HG03025 (cell line): ENCODE data around the gene C1orf116.

ENCODE experiments used
- ATAC-seq: cut with Tn5 transposase; IDR thresholded peaks from one replicate; pipeline ENCODE4 v1.9.1; 2021; ENCODE audit warnings: mild to moderate bottlenecking, moderate library complexity; ENCODE audit not compliant: unreplicated experiment, low FRiP score

The C1orf116 gene

DNA sequence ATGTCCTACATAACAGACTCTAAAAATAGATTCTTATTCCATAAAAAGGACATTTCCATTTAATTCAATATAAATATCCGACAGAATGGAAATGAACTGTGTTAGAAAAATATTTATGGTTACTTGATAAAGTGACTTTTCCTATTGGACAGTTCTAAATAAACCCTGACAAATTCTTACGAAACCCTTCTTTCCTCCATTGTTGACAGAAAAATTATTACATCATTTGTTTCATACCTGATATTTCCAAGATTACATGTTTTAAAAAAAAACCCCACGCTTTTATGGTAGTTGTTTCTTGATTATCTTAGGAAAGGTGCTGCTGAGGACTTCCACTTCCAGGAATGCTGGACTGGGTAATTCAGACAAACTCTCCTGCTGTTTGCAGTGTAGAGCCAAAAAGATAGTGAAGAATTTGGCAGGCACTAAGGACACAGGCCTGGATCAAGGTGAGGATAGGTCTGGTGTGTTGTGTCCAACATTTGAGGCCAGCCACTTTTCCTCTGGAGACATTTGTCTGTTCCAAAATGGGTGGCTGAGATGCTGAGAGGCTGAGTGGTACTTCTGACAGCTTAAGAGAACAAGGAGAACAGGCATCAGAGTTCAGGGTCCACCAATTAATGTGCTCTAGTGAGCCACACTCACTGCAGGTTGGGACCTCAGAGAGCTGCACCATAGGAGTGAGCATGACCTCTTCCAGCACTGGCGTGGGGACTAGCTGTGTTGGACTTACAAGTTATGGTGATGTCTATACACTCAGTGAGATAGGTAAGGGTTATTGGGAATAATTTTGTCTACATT lies 7.0 kb upstream of the C1orf116 start:
- no peak for ATAC-seq

DNA sequence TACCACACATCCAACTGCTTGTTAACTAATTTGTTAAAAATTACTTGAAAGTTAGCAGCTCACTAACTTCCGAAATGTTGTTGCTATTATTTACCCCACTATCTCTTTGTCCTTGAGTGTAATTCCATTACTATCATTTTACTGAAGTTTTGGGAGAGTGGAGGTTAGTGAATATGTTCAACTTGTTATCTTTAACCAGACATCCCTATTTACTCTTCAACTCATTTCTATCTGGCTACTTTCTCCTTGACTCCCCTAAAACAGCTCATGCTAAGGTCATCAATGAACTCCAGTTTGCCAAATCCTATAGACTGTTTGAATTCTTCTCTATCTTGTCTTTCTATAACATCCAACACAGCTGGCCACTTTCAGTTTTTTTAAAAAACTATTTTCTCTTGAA lies 4.3 kb upstream of the C1orf116 start:
- ATAC-seq = no peak

DNA sequence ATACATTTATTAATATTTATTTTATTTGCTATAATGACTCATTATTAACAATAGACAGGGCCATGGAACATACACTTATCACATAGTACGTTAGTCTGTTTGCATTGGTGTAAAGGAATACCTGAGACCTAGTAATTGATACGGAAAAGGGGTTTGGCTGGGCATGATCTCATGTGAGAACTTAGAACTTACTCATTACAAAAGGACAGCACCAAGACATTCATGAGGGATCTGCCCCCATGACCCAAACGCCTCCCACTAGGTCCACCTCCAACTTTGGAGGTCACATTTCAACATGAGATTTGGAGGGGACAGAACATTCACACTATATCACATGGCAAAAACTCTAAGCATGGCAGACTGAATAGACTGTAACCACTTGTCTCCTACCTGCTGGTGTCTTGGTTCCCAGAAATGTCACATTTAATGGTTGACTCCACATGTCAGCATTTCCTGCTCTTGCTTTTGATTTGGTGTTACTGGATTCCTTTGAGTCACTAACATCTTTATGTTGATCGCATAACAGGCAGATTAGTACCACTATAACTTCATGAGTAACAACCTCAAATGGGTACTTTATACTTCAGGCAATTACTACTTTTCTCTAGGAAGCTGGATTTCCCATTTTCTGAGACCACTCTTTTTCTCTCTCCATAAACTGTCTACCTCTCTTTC lies 3.5 kb upstream of the C1orf116 start:
- no peak for ATAC-seq

DNA sequence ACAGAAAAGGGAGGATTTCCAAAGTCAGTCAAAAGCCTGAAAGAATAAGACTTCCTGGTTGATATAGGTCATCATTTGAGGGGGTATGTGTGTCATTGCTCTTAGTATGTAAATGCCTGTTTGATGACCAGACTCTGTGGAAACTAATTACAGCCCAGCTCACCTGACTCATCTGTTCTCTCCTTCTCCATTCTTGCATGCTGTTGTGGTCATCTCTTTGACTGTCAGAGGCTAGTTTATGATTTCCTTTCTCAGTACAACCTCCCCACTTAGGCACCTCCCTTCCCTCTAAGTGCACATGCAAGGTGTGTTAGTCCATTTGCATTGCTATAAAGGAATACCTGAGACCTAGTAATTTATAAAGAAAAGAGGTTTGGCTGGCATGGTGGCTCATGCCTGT lies 2.4 kb upstream of the C1orf116 start:
- no peak for ATAC-seq

DNA sequence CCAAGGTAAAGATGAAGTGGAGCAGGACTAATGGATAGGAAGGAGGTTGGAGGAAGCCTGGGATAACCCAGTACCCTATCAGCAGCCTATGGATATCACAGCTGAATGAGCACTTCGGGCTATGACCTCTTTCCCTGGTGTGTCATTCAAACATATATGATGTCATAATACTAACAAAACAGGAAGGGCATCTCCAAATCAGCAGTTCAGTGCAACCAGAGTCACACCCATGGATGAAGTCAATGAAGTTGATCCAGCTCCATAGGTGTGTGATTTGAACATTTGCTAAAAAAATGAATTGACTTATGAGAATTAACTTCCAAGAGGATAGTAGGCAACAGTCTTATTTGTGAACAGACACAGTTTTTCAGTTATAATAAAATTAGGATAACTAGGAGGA lies 1.7 kb upstream of the C1orf116 start:
- ATAC-seq = no peak

DNA sequence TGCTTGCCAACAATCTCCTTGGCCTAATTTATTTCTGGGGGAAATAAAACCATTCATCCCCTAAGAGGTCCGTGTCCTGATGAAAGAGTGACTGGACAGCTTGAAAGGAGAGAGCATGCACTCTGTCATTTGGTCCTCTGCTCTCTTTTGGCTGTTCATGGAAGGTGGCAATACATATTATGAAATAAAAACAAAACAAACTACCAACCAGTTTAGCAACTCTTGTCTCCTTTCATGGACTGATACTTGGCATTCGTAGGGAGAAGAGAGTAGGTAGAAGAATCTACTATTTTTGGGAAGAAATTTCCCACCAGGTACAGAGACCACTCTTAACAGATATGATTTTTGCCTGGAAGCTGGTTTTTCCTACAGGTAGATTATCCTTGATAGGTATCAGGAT lies 746 bp upstream of the C1orf116 start:
- no peak for ATAC-seq

DNA sequence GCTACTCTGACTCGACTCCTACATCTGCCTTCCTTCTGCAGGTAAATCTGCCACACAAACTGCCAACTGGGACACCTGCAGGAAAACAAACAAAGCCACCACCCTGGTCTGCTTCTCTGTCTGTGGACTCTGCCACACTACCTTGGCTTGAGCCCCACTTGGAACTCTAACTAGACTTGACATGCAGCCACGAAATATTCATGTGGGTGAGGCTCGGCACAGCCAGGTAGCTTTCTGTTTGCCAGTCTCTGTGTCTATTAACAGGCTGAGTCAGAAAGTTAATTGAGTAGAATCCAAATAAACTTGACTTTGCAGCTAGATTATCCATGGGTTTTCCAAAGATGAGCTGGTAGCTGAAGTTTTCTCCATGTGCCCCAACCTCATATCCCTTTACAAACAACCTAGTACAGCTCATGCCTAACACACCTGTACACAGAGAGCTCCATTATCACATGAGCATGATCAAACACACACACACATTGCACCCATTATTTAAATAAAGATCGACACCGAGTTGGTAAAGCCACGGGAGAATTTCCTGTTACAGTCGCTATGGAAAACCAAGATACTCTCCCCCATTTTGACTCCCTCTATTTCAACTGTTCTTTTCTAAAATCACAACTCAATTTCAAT lies 808 bp downstream of the C1orf116 start:
- no peak for ATAC-seq

DNA sequence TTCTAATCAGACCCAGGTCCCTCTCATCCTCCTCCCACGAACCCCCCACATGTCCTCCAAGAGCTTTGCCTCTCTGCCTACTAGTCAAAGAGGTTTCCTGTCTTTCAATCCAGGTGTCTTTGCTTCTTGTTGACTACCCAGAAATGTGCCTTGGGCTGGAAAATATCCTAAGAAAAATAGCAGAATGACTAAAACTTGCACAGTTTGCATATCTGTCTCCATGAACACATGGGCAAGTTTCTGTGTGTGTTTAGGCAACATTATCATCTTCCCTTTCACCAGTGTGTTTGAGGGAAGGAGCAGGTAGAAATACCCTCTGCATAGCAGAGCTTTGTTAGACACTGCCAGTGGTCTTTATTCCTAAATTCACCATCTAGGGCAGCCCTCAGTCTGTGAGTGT lies 1.5 kb downstream of the C1orf116 start:
- ATAC-seq = no peak

DNA sequence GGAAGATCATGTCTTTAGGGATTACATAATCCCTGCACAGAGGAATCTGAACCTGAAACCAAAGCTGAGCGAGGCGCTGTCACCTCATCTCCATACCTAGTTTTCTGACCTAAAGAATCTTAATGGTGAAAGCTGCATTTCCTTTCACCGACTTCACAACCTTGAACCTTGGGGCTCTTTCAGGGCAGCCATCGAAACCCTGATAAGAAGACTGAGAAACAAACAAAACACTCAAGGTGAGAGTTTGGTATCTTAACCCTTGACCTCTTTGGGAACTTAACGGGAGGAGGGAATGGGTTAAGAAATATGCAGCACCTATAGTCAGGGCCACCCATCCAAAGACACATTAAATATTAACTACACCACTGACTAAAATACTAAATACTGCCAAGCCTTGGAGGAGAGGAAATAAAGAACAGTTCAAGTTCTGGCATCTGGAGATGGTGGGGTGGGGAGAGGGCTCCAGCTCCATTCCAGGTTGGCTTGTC lies 2.0 kb downstream of the C1orf116 start:
- no peak for ATAC-seq

DNA sequence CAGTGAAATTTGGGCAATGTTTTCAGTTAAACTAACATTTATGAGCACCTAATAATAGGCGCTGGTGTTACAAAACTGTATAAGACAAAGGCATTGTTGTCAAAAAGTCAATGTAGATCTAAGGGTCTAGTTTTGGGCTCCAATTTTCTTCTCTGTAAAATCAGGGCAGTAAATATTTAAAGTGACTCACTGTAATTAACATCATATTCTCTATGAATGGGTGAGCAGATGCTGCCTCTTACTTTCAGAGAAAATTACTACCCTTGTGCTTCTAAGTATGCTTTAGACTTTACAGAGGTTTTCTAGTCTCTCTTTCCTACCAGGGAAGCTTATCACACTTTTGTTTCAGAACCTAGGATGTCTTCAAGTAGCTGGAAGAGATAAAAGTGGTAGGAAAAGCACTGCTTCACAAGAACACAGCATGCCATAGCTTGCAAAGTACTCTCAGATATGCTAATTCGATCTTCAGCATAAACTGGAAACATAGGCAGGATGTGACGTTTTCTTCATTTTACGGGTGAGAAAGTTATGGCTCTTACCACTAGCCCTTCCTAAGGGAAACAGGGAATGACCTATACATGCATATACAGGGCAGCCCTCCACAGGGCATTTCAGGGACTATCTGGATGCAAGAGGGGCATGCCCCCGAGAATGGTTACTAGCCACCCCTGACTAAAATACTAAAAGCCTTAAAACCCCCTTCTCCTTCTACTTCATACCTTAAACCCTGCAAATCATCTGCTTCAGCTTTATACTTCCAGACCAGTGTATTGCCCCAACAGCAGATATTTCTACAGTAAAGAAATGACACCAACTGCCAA lies 2.6 kb downstream of the C1orf116 start:
- ATAC-seq = no peak

DNA sequence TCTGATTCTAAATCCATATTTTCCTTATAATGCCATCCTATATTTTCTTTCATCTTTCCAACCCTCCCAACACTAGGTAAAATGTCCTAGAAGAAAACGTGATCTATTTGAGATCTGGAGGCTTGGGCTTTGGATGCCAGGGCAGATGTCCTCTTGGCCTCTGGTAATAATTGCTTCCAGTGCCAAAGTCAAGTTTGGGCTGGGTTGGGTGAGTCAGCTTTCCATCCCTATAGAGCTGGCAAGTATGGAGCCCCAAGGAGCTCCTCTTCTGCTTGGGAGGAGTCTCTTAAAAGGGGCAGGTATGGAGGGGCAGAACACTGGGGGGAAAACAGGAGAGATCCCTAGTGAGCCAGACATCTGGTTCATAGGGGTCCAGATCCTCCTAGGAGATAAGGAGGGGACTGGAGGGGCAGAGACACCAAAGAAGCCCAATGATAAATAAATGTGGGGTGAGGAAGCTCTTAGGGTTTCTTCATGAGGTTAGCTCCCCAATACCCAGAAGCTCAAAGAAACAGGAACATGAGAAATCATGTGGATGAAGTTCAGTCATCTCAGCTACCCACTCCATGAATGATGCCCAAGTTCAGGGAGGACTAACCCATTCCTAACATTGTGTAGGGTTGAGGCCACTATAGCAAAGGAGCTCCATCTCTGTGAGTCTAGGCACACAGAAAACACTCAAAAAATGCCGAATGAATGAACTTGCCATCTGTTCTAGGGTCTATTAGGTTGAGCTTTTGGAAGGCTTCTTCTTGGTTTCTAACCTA lies 3.5 kb downstream of the C1orf116 start:
- ATAC-seq = no peak

DNA sequence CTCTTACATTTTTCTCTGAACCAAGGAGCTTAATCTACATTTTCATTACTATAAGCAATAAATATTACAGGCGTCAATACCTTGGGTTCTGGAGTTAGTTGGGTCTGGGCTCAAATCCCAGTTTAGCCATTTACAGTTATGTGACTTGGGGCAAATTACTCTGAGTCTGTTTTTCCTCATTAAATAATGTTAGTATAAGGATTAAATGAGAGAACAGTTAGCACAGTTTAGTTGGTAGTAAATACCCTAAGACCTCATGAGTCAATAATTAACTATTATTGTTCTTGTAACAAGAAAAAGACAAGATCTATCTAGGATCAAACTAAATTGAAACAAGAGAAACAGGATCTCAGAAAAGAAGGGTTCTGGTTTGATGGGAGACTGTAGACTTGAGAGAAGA lies 4.6 kb downstream of the C1orf116 start:
- ATAC-seq = no peak

DNA sequence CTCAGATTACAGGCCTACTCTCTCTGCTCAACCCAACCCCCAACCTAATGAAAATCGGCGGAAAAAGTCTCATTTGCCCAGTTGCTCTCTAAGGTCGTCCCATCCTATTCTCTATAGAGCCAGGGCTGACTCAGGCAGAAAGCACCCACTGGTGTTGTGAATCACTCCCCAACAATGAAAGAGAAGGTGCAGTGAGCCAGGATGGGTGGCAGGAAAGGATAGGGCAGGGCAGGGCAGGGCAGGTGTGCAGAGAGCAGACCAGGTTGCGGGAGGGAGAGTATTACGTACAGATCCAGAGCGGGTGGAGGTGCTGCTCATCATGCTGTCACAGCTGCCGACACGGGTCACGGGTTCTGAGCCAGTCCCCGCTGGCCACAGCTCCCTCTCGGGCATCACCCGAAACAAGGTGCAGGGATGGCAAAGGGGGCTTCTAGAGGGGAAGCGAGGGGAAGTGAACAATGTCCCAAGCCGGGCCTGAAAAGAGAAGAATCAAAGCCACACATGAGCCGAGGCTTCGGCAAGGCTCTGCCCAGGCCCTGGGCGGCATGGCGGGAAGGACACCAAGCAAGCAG lies 5.3 kb downstream of the C1orf116 start:
- no peak for ATAC-seq

DNA sequence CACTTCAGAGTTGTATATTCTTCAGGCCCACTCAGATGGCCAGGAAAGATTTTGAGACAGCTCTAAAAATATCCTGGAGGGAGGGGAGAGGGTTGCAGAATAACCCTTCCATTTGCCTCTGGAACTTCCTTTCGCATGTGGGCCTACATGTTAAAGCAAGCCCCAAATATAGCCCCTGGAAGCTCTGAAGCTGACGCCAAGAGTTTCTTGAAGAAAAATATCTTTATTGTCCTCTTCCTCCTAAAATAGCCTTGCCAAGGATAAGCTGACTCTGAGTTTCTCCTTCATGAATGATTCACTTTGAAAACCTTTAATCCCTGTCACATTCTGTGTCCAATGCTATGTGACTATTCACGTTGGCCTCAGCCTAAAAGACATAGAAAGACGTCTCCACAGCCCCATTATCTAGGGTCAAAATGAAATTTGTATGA lies 6.4 kb downstream of the C1orf116 start:
- no peak for ATAC-seq

DNA sequence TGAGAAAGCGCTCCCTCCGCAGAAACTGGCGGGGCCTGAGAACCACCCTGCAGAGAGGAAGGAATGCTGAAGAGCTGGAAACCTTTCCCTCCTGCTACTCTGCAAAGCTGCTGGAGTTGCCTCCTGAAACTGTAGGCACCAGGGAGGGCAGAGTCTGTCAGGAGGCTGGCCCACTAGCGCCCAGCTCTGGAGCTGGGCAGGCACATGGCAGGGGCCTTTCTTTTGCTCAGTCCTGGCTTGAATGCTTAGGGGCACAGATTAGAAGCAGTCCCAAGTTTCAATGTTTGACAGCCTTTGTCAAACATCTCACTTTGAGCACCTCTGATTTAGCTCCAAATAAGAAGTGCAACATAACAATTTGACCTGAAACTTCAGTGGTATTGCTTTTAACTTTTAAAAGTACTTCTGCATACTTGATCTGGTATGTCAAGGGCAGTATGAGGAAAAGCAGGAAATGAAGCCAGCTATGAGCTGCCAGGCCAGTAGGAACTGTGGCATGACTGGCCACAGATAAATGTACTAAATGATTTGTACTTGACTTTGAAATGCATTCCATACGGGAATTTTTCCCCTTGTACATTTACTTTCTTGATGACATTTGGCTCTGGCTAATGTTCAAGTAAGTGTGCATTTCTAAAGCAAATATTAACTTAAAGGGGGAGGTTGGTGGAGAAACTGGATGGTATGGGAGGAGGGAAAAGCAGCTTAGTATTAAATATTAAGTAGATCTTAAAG lies 7.2 kb downstream of the C1orf116 start:
- no peak for ATAC-seq

DNA sequence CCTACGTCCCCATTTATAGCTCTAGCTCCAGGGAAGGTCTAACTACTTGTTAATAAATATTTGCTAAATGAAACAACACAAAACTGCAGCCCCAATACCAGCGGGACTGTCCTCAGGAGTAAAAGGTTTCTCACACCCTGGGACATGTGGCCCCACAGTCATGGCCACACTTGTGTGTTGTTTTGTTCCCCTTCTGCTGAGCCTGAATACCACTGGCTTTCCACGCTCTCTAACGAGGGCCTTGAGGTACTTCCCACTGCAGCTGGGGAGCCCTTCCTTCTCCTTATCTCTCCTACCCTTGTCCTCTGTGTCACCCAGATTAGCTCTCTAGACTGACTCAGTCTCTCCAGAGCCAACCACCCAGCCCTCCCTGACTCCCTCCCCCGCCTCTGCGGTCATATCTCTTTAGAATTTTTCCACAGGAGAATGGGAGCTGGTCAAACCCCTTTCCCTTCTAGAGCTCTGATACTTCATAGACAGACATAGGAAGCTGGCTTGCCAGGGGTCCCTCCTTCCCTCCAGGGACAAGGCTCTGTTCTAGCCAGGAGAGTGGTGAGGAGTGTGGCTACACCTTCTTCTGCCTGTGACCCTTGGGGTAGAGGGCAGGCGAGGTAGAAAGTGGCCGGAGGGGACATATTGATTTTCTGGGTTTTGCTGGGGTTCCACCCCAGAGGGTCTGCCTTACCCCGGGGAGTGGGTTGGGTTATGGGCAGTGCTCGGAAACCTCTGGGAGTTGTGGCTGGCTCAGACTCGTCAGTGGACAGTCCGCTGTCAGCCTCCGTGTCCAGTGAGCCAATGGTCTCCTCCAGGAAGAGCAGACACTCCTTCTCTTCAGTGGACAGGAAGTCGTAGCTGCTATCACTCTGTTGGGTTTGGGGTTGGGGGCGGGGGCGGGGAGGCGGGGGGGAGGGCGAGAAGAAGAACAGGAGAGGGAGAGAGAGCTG lies 8.1 kb downstream of the C1orf116 start:
- no peak for ATAC-seq

DNA sequence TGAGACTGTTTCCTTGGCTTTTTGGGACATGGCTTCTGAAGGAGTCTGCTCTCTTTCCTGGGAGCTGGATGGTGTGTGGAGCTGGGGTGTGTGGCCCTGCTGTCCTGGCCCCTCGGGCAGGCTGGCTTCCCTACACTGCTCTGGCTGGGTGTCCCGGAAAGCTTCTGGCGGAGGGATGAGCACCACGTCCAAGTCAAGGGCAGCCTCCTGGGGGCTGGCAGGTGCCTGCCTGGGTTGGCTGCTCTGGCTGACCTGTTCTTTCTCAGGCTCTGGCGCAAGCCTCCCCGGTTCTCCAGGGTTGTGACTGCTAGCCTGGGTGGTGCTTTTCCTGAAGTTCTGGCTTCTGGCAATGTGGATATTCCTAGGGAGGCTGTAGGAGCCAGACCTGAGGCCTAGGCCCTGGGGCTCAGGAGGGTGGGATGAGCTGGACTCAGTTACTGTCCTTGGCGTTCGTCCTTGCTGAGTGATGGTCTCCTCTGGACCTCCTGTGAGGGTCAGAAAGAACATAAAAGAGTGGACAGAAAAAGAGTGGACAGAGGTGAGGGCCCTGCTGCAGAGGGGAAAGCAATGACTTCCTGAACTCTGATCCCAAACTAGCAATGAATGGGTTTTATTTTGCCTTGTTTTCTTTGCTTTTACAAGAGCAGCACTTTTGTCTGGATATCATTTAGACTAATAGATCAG lies 9.4 kb downstream of the C1orf116 start:
- ATAC-seq = no peak
